AG04450 (cell line): ENCODE data around the gene NANOS3. TPM values are rescaled to one million over a fixed set of nuclear protein-coding genes. Genes with fewer than 3 reads are reported as not detected.
A peak's percentile ranks its signal among the peaks of the same experiment; 100 is the strongest.

Source experiments
- CTCF ChIA-PET: fragments of 300-600, 350-600 bp; formaldehyde crosslinking; extraction: SDS; loops from one replicate; lab custom pipeline; 2022; ENCODE audit warnings: antibody characterized with exemption, inconsistent platforms; lab: Charles Lee
- POLR2A ChIA-PET: fragments of 350-600 bp; formaldehyde crosslinking; extraction: SDS; loops from one replicate; lab custom pipeline; 2021; ENCODE audit warnings: antibody characterized with exemption, inconsistent platforms; lab: Yijun Ruan, JAX
- DNase-seq: peaks from one replicate; pipeline ENCODE4 v3.0.0-alpha.2; 2011; ENCODE audit warnings: low read depth, low spot score
- H3K27ac ChIP-seq: one replicate; pipeline ENCODE4 v1.5.1; 2012; ENCODE audit warnings: low read depth, low read length, control low read depth
- H3K27me3 ChIP-seq: one replicate; pipeline ENCODE4 v1.6.0; 2012; ENCODE audit warnings: low read length; ENCODE audit not compliant: control insufficient read depth, insufficient read depth
- H3K4me3 ChIP-seq: 2 replicates; pipeline ENCODE4 v1.5.1; 2011; ENCODE audit warnings: mild to moderate bottlenecking, low read depth, low read length, control low read depth
- H3K9me3 ChIP-seq: 2 replicates; pipeline ENCODE4 v1.5.1; 2012; ENCODE audit warnings: low read length; ENCODE audit not compliant: control insufficient read depth, insufficient read depth
- polyA plus RNA-seq: library from polyadenylated mRNA; depleted of rRNA; stranded (reverse); fragments of >200 nt; gene quantifications from 2 replicates; pipeline ENCODE4 v1.2.3, GENCODE V29; 2011
- TF ChIP-seq, protein P1 (sequence below): IDR thresholded peaks from 2 replicates; pipeline ENCODE4 v1.5.1; 2011; ENCODE audit warnings: low read depth, low read length, control low read depth, inconsistent platforms

The NANOS3 gene
- polyA plus RNA-seq, 1 experiment, result 0.36 TPM

DNA sequence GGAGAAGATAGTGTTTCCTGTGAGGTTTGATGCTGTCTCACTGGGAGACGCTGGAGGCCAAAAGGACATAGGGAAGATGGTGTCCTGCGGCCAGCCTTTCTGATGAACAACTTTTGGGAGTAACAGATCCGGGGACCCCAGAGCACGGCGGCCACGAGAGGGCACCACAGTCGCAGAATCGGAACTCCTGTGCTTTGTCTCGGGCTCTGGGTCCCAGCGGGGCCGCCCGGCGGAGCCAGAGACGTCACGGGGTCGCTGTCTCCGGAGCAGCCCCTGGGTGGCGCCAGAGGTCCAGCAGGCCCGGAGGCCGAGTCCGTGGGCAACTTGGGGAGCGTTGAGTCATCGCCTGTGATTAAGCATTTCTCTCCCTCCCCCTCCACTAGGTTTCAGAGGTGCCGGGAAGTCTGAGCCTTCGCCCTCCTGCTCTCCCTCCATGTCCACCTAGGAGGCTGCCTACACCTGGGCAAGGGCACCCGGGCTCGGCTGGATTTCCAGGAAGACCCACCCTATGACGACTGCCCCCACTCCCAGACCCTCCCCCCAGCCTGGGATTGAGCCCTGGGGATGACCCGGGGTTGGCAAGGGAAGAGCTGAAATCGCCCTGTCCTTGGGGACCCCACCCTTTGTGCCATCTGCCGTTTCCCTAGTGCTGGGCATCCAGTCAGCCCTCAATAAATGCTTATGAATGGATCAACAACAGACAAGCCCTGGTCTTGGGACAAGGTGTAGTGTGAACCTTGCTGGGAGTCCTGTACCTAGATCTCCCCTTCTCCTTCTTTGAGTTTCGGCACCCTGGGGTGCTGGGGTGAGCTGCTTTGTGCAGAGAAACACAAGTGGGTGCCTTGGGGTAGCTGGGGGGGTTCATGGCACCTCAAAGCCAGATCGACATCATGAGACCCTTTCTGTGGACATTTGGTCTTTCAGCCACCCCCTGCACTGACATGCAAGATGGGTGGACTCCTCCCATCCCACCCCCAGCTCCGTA lies 3.4 kb downstream of the NANOS3 start:
- H3K4me3 ChIP-seq, result peak overlapping the region; percentile 36
- H3K9me3 ChIP-seq, result no peaks in the 10 kb centered on the region; the same call in 1 of the 2 replicates
- peaks cover 2% of the 10 kb centered on the region for H3K27me3 ChIP-seq
- ChIA-PET CTCF (interaction anchor here (0.6 to 2.5 kb wide), 20 partner anchors 8 to 319 kb away, joined by 3 to 29 read pairs (median 4); partner anchors contain the start of genes ASF1B, DCAF15 and MISP3), POLR2A (interaction anchor here (0.6 to 0.7 kb wide), 2 partner anchors 23 to 149 kb away, joined by 4 to 5 read pairs; no protein-coding TSS in a partner anchor)
- TF ChIP-seq, protein P1, sequence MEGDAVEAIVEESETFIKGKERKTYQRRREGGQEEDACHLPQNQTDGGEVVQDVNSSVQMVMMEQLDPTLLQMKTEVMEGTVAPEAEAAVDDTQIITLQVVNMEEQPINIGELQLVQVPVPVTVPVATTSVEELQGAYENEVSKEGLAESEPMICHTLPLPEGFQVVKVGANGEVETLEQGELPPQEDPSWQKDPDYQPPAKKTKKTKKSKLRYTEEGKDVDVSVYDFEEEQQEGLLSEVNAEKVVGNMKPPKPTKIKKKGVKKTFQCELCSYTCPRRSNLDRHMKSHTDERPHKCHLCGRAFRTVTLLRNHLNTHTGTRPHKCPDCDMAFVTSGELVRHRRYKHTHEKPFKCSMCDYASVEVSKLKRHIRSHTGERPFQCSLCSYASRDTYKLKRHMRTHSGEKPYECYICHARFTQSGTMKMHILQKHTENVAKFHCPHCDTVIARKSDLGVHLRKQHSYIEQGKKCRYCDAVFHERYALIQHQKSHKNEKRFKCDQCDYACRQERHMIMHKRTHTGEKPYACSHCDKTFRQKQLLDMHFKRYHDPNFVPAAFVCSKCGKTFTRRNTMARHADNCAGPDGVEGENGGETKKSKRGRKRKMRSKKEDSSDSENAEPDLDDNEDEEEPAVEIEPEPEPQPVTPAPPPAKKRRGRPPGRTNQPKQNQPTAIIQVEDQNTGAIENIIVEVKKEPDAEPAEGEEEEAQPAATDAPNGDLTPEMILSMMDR, result peak; percentile 98
- DNase-seq, result peak; percentile 84
- H3K27ac ChIP-seq, result peak overlapping the region; percentile 39

DNA sequence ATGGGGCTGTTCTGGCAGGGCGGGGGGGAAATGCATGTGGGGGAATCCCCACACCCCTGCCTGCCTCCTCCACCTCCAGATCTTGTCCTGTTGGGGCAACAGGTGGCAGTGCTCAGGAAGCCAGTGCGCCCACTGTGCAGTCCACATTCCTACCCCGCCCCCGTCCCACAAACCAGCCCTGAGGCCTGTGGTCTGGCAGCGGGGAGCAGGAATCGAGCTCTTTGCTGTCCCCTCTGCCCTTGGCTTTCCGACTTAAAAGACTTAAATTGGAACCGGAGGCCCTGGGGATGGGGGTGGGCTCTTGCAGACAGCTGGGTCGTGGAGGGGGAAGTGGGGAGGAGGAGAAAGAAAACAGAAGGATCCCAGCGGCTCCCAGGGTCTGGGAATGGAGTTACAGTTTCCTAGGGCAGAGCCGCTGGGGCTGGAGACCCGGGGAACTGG lies 4.3 kb downstream of the NANOS3 start:
- peak overlapping the region; percentile 2 for H3K27ac ChIP-seq
- DNase-seq, result no peak
- TF ChIP-seq, protein P1, result no peak
- H3K9me3 ChIP-seq, result no peaks in the 10 kb centered on the region; the same call in 1 of the 2 replicates
- H3K27me3 ChIP-seq, result peaks cover 2% of the 10 kb centered on the region
- POLR2A ChIA-PET, result interaction anchor here (0.6 kb wide), 1 partner anchor 22 kb away, joined by 4 read pairs; no protein-coding TSS in a partner anchor
- CTCF ChIA-PET, result interaction anchor here (0.6 to 2.4 kb wide), 8 partner anchors 71 to 467 kb away, joined by 3 to 14 read pairs (median 4); partner anchors contain the start of genes ASF1B and DCAF15
- H3K4me3 ChIP-seq, result no peak overlapping the region

DNA sequence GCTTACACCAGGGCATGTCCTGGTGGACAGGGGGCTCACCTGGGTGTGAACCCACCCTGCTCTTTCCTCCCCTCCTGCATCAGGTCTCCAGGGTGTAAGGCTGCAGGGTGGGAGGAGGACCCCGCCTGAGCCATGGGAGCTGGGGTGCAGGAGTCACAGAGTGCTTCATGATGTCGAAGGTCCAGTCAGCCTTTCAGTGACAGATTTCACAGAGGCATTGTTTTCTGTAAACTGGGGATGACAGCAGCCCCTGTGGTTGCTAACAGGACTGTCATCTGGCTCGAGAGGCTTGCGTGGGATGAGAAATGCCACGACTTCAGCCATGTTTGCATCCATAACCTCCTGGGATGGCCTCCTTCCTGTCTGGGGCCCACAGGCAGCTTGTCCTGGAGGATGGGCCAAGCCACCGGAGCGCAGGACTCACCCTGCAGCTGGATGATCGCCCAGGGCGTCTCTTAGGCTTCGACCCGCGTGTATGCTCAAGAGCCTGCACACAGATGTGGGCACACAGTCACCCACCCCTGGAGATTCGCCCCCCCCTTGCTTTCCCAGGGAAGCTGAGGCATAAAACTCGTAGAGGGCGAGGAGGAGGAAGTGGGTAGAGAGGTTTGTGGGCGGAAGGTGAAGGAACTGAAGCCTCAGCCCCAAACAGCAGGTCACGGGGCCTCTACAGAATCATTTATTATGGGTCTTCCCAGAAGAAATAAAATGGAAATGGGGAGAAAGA lies 4.9 kb downstream of the NANOS3 start:
- peak overlapping the region; percentile 2 for H3K27ac ChIP-seq
- POLR2A ChIA-PET, result interaction anchor here (0.5 kb wide), 1 partner anchor 27 kb away, joined by 4 read pairs; no protein-coding TSS in a partner anchor

DNA sequence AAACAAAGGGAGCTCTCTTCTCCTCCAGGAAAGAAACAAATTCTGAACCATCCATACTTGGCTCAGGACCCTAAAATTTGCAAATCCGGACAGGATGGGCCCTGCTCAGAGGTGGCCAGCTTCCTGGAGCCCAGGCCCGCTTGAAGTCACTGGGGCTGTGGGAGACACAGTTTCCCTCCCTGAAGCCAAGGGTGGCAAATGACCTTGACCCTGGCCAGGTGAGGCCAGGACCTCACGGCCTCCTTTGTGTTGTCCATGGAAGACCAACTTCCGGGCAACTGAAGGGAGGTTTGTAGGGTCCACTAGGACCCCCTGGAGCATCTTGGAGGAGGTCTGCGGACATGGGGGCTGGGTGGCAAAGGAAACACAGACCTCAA lies 5.5 kb downstream of the NANOS3 start:
- no peaks in the 10 kb centered on the region; the same call in 1 of the 2 replicates for H3K9me3 ChIP-seq
- ChIA-PET CTCF (interaction anchor here (0.6 to 2.0 kb wide), 4 partner anchors 193 to 466 kb away, joined by 3 to 9 read pairs (median 4); partner anchors contain the start of gene ASF1B), POLR2A (interaction anchor here (0.5 kb wide), 1 partner anchor 26 kb away, joined by 4 read pairs; no protein-coding TSS in a partner anchor)

More for the DNA sequence above, 4.9 kb downstream of the NANOS3 start:
- TF ChIP-seq, protein P1, result no peak
- no peak for DNase-seq
- peaks cover 2% of the 10 kb centered on the region for H3K27me3 ChIP-seq
- CTCF ChIA-PET, result interaction anchor here (0.6 to 2.0 kb wide), 5 partner anchors 194 to 467 kb away, joined by 3 to 9 read pairs (median 4); partner anchors contain the start of gene ASF1B
- no peak overlapping the region for H3K4me3 ChIP-seq
- no peaks in the 10 kb centered on the region; the same call in 1 of the 2 replicates for H3K9me3 ChIP-seq

More for the DNA sequence above, 5.5 kb downstream of the NANOS3 start:
- Histone ChIP-seq H3K4me3 (no peak overlapping the region), H3K27ac (no peak overlapping the region), H3K27me3 (peaks cover 2% of the 10 kb centered on the region)
- DNase-seq, result no peak
- TF ChIP-seq, protein P1, result no peak
